H54 (cell line): Measurements from ENCODE around the gene NFATC1.

ENCODE experiments used
- DNase-seq: peaks from one replicate; pipeline ENCODE4 v3.0.0; 2011; ENCODE audit warnings: low spot score, mixed read lengths; ENCODE audit not compliant: insufficient read length
- FAIRE-seq: peaks from 3 replicates; lab custom pipeline; 2011; peaks lifted over from hg19 to GRCh38; lab: Jason Lieb, UNC
- POLR2A ChIP-seq: IDR thresholded peaks from 2 replicates; pipeline ENCODE4 v1.6.1; 2011; ENCODE audit warnings: low read depth, mild to moderate bottlenecking, low read length

Gene NFATC1

DNA sequence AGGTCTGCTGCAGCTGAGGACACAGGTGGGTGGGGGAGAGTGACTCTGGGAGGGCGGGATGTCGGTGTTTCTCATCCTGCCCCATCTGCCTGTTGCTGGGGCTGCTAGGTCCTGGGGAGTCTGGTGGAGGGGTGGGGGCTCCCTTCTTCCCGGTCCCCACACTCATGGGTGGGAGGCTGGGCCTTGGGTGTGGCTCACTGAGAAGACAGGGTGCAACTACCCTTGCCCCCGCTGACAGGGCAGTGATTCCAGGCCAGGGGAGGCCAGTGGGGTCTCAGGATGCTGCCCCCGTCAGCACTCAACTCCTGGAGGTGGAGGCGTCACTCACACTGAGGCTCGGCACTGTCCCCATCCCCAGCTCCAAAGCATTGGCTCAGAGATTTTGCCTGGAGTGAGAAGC lies 7.7 kb upstream of the NFATC1 start:
- FAIRE-seq (no peak), DNase-seq (no peak)
- no peak for TF ChIP-seq POLR2A

DNA sequence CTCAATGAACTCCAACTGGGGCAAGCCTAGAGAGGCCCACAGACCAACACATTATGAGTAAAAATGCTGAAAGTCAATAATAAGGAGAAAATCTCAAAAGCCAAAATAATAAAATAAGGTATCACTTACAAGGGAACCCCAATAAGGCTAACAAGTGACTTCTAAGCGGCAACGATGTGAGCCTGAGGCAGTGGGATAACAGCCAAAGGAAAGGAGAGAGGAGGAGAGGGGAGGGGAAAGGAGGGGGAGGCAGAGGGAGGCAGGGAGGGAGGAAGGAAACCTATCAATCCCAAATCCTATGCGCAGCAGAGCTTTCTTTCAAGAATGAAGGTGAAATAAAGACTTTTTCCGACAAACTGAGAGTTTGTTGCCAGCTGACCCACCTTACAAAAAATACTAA lies 6.0 kb upstream of the NFATC1 start:
- no peak for DNase-seq
- FAIRE-seq, result no peak
- TF ChIP-seq POLR2A, result no peak

DNA sequence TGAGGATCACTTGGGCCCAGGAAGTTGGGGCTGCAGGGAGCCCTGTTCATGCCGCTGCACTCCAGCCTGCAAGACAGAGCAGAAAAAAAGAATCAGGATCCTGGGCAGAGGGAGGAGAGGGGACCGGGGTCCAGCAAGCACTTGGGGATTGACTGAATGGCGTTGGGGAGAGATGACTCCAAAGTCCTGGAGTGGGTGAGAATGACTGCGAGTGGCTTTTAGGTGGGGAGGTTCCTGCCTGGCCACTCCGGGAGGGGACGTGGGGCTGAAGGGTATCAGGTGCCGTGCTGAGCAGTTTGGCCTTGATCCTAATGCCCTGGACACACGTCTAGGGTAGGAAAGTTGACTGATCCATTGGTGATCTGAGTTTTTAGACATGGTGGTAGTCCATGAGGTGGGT lies 3.5 kb upstream of the NFATC1 start:
- FAIRE-seq (no peak), DNase-seq (no peak)
- no peak for TF ChIP-seq POLR2A

DNA sequence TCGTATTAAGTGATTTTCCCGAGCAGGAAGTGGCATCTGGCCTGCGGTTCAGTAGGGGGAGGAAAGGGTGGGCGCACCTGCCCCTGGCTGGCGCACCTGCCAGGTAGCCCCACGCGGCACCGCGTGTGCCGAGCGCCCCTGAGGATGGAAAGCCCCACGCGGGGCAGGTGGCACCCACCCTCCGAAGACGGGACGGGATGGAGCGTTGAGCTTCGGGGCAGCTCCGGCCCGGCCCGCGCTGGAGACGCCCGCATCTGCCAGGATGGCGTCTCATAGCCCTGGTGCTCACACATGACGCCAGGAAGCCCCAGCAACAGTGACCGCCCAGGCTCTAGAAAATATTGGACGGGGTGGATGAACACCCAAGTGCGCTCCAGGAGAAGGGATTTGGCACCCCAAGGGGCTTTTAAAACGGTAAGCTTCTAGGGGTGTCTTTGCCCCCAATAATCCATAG lies 2.5 kb upstream of the NFATC1 start:
- DNase-seq (peak; percentile 24), FAIRE-seq (no peak)
- no peak for TF ChIP-seq POLR2A

DNA sequence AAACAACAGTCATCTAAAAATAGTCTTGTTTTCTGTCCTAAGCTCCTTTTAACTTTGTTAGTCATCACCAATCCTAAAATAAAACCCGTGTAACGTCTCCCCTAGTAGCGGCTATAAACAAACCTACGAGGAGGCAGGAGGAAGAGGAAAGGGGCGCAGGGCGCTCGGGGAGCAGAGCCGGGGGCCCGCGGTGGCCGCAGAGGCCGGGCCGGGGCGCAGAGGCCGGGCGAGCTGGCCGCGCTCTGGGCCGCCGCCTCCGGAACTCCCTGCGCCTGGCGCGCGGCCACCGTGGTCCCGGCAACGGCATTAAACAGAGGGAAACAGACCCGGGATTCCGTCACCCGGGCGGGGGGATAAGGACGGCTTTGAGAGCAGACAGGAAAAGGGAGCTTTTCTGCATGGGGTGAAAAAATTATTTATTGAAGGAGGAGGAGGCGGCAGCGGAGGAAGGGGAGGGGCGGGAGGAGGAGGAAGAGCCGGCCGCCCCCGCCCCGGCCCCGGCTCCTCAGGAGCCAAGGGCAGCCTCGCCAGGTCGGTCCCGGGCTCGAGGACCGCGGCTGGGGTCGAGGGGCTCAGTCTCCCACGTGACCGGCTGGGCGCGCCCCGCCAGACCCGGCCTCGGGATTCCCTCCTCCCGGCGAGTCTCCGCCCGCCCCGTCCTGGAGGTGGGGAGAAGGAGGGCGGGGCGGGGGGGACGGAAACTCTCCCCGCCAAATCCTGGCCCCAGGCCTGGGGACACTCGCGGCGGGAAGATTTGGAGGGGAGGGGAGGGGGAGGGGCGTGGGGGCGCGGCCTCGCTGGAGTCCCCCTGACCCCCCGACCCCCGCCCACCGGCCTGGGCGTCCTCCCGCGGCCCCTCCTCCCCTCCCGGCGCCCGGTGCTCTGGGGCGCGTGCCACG lies 1.8 kb upstream of the NFATC1 start:
- DNase-seq (peak; percentile 65), FAIRE-seq (no peak)
- no peak; the same call in 1 of the 2 replicates for TF ChIP-seq POLR2A

DNA sequence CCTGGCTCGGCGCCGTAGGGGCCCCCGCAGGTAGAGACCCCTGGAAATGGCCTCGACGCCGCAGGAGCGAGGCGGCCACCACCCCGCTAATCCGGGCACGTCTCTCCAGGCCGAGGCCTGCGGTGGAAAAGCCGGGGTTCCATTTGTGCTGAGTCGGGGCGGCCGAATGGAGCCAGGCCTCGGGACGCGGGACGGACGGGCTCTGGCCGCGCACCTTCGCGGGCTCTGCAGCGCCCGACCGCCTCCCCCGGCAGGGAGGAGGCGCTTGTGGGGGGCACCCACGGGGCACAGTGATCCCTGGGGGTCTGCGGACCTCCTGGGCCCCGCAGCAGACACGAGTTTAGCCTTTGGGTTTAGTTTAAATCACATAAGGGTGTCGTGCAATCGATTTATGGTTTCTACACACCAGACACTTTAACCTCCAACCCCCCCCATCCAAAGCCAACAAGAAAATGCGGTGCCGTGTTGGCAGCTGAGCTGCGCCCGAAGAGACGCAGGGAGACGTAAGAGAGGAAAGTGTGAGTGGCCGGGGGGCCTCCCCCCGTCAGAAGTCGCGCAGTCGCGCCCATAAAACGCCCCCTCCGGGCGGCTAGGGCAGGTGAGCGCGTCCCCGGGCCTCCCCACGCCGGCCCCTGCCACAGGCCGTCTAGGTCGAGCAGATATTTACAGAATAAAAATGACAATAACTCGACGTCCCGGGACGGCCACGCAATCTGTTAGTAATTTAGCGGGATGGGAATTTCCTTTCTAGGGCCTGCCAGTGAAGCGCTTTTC lies 1.0 kb upstream of the NFATC1 start:
- no peak for TF ChIP-seq POLR2A
- no peak for DNase-seq
- no peak for FAIRE-seq

DNA sequence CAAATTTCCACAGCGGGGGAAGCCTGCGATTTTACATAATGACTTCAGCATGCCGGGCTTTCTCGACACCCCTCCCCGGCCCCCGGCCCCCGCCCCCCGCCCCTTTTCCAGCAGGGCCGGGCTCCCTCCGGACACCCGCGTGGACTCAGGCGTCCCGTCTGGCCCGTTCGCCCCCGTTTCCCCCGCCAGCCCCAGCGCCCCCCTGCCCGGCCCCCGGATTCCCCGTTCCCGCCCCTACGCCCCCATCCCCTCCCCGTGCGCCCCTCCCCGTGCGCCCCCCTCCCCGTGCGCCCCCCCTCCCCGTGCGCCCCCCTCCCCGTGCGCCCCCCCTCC lies 456 bp upstream of the NFATC1 start:
- FAIRE-seq (no peak), DNase-seq (no peak)
- no peak for TF ChIP-seq POLR2A

DNA sequence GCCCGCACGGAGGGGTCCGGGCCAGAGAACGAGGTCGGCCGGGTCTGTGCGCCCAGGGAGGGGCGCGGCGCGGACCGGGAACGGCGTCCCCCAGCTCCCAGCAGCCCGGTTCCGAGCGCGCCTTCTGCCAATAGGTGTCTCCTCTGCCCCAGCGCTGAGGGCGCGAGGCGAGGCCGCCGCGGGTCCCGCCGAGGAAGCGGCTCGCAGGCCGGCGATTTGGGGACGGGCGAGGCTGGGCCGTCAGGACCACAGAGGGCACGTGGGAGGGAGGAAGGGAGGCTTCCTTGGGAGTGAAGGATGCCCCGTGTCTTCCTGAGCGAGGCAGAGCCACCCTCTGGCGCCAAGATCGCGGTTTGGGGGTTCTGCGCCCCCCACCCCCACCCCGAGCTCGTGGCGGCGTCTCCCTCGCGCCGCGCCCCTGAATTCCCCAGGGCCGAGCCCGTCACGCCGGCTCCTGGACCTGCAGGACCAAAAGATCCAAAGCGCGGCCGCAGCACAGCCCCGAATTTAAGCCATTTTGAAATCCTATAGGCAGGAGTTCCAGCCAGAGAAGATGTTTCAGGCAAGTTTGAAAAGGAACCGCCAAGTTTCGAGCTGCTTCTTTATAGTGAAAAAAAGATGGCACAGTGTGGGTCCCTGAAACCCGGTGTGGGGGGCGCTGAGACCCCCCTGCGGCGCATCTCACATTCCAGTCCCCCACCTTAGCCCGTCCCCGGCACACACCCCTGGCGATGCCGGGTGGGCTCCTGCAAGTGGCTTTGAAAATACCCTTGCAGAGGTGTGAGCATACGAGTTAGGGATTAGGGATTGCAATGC lies 909 bp downstream of the NFATC1 start:
- no peak for FAIRE-seq
- no peak for DNase-seq
- no peak for TF ChIP-seq POLR2A

DNA sequence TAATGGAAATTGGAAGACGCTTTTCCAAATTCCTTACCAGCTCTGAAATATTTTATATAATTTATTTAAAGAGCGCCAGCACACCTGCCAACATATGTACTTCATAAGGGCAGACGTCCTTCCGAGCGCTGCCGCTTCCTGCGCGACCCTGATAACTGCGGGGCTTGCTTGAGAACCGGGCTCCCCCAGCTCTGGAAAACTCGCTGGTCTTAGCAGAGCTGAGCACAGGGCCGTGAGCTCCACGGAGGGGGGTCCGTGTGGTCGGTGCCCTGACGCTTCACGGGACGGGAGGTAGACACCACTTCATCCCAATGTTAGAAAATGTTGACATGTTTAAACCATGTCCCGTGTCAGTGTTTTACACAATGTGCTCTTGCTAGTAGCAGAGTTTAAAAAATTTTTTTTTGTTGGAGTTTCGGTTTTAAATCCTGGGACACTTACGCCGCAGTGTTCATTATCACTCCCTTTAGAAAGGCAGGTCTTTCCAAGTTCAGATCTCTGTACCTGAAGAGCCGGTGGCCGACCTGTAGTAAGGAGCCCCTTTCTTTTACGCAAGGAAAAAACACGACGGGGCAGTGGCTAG lies 1.6 kb downstream of the NFATC1 start:
- TF ChIP-seq POLR2A, result no peak
- no peak for DNase-seq
- no peak for FAIRE-seq

DNA sequence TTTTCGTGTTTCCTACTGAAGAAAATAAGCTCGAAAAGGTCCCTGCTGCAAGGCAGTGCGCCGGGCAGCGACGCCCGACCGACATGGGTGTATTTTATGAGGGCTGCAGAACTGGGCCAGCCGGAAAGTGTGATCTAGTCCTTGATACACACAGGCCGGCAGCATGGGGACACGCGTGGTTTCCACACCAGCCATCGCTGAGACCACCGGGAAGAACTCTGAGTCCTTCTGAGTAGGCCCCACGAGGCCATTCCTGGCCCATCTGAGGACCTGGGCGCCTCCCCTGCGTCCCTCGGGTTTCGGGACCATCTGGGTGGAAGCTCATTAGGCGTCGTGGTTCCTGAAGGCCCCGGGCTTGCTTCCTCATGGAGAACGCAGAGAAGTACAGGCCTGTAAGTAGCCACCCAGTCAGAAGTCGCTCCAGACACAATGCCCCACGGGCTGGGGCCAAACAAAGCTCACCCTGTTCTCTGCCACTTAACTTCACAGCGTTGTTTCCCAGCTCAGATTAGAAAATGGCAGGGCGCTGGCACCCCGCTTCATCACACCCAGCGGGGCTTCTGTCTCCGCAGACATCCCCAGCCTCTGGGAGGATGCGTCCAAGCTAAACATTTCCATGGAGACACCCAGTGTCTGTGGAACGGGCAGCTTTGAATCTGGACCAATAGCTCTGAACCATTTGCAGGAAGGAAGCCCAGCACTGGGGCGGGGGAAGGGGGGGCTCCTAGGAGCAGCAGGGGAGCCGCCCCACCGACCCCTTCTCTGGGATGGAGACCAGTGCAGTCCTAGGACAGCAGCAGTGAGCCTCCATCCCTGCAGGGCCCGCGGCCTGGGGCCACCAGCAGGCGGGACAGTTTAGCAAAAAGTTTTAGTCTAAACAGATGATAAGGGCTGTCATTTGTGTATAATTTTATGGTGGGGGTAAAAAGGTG lies 2.4 kb downstream of the NFATC1 start:
- no peak for DNase-seq
- FAIRE-seq, result no peak
- TF ChIP-seq POLR2A, result no peak

DNA sequence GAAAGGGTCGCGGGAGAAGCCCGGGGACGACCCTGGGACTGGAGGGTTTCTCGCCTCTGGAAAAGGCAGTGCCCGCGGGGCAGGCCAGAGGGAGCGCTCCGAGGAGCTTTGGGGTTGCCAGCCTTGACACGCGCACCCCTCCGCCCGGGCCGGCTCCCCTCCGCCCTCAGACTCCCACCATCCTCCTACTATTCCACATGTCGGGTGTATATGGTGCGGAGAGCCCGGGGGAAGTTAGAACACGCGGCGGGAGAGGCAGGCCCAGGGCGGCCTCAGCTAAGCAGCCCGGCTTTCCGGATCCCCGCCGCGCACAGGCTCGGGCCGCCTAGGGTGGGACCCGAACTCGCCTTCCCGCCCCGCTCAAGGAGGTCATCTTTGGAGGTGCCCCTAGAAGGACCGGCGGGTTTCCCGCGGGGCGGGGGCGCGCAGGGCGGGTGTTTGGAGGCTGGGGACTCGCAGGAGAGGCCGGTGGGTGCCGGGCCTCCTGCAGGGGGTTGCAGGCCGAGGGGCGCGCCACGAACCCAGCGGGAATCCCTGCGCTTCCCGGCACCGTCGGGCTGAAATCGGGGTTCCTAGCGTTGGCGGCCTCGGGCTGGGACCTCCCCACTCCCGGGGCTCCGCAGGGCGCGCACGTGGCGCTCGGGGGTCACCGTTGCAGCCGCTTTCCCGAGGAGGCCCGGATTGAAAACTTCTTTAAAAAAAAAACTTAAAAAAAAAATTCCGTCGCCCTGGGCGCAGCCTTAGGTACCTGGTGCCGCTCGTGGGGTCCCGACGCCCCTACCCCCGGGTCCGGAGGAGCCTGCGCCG lies 3.7 kb downstream of the NFATC1 start:
- FAIRE-seq (no peak), DNase-seq (no peak)
- TF ChIP-seq POLR2A, result no peak
